Stimulated activated CD4-positive, alpha-beta T cell treated with anti-CD3 and anti-CD28 coated beads, Interleukin-4, amount 100 ng/mL, for 48 hours (primary cell): ENCODE measurements around the gene MRPL11.
"Not testable (repeated sequence)": the region's sequence is repeated elsewhere in the genome, so short reads cannot be mapped to it uniquely, and the experiment has no call there.

ENCODE experiments used
- DNase-seq, 2 donors: peaks; one replicate each; pipeline ENCODE4 v3.0.0-alpha.2; 2020; ENCODE audit warnings: low read depth in 2 of 2

The MRPL11 gene

GRCh38 chr11:66467034-66467659 is 28.5 kb upstream of the MRPL11 start:
- DNase-seq: peak; percentile 30 to 31

DNA sequence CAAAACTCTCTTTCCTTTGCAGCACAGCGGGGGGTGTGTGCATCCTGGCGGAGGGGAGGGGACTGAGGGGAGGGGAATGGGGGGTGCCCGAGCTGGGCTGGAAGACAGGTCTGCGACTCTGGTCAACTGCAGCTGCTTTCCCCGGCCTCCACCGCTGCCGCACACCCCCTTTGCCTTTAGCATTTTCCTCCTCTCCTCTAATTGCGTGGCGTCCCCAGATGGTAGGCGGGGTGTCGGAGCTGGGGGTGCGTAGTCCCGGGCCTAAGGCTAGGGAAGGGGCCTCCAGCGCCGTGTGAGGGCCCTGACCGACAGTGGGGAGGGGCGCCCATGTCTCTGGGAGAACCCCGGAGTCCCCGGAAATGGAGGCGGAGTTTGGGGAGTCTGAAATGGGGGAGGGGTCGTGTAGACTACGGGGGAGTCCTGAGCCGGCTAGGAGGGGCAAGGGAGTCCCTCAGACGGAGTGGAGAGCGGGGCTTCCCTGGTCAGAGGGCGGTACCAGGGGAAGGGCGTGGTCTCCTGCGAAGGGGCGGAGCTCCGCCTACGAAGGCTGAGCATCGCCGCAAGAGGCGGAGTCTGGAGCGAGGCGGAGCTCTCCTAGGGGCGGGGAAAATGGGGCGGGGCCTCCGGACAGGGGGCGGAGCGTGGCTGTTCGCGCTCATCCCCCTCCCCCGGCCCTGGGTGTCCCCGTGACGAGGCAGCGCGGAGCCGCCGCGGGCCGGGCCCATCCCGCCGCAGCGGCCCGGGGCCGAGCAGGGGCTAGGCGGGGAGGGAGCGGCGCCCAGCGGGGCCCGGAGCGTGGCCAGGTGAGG is 27.8 kb upstream of the MRPL11 start, which contains the start of gene PELI3:
Gene PELI3, plus strand, starts transcription at position 681 of the 809 bp plus-strand sequence. CDS start 1,224 bp downstream, outside the sequence.
- peak; percentile 87 to 99 for DNase-seq

DNA sequence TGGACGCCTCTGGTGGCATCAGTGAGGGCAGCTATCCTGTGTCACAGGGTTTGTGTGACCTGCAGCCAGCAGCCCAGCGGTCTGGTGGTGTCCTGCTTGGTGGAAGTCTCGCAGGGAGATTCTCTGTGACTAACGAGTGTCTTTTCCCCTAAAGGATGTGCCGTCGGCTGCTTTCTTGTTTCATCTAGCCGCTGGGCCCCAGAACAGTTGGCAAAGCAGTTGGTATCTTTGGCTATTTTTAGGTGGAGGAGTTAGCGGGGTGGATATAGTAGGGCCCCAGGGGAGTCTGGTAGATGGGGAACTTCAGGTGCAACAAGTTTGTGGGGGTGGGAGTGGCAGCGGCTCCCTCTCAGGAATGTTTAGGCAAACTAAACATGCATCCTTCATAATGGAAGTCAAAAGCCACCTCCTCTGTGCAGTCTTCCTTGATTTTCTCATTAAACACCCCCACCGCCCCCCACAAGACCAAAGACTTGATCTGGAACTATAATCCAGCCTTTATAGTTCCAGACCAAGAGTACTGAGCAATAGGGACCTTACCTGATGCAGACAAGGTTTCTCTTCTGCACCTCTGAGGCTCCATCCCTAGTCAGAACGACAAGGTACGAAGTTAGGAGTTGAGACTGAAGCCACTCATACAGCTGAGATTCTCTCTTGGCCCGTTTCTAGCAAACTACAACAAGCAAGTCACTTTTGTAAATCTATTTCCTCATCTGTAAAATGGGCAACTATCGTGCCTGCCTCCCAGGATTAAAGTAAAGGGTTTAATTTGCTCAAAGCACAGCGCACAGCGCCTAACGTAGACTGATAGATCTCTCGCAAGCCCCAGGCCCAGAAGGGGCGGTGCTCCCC is 27.0 kb upstream of the MRPL11 start:
- no peak for DNase-seq

DNA sequence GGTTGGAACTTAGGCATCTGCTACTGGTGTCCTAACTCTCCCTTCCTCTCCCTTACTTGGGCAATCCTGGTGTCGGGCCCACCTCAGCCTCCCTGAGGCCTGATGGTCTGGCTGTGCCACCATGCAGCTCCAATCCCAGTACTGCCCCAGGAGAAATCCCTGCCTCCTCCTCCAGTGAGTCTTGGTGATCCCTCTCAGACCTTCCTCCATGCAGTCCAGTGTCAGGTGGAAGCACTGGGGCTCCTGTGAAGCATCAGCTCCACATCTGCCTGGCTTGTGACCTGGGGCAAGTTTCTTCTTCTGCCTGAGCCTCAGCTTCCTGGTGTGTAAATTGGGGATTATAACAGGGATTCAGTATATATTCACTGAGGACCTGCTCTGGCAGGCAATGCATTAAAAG is 26.3 kb upstream of the MRPL11 start:
- DNase-seq: no peak

DNA sequence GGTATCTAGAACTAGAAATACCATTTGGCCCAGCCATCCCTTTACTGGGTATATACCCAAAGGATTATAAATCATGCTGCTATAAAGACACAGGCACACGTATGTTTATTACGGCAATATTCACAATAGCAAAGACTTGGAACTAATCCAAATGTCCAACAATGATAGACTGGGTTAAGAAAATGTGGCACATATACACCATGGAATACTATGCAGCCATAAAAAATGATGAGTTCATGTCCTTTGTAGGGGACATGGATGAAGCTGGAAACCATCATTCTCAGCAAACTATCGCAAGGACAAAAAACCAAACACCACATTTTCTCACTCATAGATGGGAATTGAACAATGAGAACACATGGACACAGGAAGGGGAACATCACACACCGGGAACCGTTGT is 25.5 kb upstream of the MRPL11 start:
- DNase-seq: not testable (repeated sequence)

GRCh38 chr11:66462911-66463310 is 24.3 kb upstream of the MRPL11 start:
- DNase-seq: no peak

DNA sequence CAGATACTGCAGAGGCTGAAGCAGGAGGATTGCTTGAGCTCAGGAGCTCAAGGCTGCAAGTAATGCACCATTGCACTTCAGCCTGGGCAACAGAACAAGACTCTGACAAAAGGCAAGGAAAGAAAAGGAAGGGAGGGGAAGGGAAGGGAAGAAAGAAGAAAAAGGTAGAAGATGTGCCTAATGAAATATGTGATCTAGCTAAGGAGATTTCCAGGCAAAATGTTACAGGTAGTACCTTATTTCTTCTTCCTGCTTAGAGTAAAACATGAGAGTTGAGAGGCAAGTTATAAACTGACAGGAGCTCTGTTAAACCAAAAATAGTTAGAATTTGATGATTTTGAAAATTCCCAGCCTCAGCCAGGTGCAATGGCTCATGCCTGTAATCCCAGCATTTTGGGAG is 23.4 kb upstream of the MRPL11 start:
- DNase-seq: no peak

DNA sequence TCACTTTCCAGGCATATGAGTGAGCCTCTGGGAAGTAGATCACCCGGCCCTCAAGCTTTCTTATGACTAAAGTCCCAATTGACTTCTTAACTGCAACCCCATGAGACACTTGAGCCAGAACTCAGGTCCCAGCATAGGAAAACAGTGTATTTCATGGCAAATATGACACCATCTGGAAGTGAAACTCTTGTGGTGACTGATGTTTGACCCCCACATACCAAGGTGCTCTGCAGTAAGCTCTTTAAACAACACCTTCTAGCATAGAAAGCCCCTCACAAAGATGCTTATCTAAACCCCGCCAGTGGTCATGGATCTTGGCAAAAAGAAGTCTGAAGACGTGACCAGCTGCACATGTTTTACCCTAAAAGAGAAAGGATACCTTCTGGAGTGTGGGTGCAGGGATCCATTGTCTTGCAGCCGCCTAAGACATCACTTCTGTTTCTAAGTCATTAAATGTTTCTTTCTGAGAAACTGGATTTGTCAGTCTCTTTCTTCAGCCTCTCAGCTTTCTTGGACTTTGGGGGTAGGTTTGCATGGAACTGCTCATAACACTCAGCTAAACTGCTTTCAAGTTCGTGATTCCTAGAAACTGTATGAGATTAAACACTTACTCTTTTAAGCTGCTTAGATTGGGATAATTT is 20.6 kb upstream of the MRPL11 start:
- DNase-seq: no peak

DNA sequence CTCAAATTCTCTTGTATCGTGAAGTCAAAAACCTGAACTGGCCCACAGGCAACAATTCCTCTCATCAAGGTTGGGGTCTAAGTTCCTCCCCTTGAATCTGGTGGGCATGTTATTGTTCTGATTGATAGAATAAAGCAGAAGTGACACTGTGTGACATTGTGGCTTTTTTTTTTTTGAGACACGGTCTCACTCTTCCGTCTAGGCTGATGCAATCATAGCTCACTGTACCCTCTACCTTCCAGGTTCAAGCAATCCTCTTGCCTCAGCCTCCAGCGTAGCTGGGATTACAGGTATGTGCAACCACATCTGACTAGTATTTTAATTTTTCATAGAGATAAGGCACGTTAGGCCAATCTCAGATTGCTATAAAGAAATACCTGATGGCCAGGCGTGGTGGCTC is 19.2 kb upstream of the MRPL11 start:
- no peak for DNase-seq

DNA sequence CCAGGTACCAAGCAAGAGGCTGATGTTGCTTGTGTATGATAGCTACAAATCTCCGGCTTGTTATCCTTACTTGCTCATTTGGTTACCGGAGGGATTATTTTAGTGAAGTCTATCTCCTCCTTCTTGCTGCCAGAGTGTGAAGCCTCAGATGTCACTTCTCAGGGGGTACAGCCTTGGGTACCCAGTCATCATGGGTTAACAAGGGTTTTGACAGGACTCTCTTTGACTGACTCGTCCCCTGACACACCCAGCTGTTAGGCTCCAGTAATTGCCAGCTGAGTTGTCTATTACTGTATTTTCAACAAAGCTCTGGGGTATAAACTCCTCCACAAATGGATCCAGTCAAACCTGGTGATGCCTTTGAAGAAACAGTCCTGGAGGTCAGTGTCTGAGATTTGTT is 16.2 kb upstream of the MRPL11 start:
- no peak for DNase-seq

DNA sequence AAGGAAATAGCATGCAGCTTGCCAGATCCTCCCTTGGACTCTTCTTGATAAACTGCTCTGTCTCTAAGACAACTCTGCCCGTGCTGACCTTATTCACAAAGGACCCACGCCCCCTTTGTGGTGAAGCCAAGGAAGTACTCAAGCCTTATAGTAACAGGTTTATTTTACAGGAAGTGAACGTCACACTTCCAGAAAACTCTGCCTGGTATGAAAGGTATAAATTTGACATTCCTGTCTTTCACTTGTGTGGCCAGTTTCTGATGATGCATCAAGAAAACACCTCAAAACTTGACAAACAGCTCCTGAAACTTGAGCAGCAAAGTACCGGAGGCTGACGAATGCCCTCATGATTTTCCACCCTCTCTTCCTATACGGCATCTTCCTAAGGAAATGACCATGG is 15.6 kb upstream of the MRPL11 start:
- no peak for DNase-seq

- DNase-seq: no peak
Observed at GRCh38 chr11:66451663-66452062, 13.0 kb upstream of the MRPL11 start.

GRCh38 chr11:66450560-66450959 is 11.9 kb upstream of the MRPL11 start:
- no peak for DNase-seq

GRCh38 chr11:66448523-66448922 is 9.9 kb upstream of the MRPL11 start:
- DNase-seq: no peak

DNA sequence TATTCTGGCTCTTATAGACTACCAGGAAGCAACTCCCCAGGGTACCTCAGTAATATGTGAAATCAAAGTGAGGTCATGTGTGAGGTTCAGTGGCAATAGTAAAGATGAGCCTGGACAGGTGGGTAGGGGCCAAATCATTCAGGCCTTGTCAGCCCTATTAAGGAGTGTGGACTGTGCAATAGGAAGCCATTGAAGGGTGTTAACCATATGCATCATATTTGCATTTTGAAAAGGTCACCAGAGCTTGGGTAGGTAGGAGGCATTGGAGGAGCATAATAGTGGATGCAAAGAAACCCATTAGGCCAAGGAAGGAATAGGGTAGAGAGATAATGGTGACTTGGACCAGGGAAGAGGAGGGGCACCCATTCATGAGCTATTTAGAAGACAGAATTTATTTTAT is 8.4 kb upstream of the MRPL11 start:
- no peak for DNase-seq

DNA sequence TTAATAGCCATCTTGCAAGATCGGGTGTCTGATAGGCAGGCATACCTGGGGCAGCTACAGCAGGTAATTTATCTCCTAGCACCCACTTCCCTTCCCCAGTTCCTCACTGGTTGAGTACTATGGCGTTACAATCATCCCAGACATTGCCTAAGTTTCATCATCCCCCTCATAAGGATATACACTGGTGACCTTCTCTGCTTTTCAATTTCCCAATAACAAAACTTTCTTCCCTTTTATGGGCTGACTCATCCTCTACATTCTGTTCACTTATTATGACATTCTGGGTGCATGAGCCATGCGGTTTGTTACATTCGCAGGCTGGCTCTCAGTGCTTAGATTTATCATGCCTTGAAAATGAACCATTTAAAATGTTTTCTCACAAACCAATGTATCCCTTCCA is 5.0 kb upstream of the MRPL11 start:
- no peak for DNase-seq

GRCh38 chr11:66440940-66441282 is 2.3 kb upstream of the MRPL11 start:
- DNase-seq: not testable (repeated sequence)

DNA sequence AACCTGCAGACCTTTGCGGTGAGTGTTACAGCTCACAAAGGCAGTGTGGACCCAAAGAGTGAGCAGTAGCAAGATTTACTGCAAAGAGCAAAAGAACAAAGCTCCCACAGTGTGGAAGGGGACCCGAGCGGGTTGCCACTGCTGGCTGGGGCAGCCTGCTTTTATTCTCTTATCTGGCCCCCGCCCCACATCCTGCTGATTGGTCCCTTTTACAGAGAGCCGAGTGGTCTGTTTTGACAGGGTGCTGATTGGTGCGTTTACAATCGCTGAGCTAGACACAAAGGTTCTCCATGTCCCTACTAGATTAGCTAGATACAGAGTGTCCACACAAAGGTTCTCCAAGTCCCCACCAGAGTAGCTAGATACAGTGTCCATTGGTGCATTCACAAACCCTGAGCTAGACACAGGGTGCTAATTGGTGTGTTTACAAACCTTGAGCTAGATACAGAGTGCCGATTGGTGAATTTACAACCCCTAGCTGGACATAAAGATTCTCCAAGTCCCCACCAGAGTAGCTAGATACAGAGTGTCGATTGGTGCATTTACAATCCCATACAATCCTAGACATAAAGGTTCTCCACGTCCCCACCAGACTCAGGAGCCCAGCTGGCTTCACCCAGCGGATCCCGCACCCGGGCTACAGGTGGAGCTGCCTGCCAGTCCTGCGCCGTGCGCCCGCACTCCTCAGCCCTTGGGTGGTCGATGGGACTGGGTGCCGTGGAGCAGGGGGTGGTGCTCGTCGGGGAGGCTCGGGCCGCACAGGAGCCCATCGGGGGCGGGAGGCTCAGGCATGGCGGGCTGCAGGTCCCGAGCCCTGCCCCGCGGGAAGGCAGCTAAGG is 1.7 kb upstream of the MRPL11 start:
- not testable (repeated sequence) for DNase-seq

DNA sequence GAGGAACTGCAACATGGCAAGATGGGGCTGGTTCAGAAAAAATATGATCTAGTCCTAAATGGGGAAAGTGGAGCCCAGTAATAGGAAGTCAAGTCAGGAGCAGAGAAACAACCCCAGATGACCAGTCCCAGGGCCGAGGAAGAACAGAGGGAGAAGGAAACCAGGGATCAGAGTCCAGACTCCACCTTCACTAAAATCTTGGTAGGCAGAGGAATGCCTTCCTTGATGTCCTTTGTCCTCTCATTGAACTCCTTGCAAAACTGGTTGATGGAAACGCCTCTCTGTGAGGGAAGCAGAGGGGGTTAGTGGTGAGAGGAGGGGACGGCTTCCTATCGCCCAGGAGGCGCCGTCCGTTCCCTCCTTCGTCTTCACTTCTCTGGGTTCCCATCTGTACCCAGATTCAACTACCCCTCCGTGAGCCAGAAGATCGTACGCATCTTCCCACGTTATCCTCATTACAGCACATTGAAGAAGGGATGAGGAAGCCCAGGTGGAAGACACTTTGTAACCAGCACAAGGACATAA is 607 bp downstream of the MRPL11 start:
- DNase-seq: no peak

DNA sequence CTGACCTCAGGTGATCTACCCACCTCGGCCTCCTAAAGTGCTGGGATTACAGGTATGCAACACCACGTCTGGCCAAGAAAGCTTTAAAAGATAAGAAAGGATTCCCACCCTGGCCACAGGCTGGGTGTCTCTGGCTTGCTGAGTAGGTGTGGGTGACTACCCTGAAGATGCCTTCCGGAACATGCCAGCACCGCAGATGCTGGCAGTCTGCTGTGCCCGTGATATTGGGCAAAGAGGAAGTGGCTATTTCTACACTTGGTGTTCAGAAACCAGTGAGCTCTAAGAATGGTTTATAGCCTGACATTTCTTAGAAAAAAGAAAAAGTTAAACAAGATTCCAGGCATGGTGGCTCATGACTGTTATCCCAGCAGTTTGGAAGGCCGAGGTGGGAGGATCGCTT is 6.1 kb downstream of the MRPL11 start:
- no peak for DNase-seq

DNA sequence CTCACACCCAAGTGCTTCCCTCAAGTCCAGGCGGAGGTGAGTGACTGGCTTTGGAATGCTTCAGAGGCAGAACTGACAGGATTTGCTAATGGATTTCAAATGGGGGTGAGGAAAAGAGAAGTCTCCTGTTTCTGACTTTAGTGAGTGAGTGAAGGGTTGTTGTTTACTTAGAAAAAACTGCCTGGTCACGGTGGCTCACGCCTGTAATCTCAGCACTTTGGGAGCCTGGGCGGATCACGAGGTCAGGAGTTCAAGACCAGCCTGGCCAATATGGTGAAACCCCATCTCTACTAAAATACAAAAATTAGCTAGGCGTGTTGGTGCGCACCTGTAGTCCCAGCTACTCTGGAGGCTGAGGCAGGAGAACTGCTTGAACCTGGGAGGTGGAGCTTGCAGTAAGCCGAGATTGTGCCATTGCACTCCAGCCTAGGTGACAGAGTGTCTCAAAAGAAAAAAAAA is 6.7 kb downstream of the MRPL11 start:
- DNase-seq: not testable (repeated sequence)
